ENCODE measurements around the gene BTBD2.

BTBD2 gene

GRCh38 chr19:2050349-2050990 is 35.0 kb upstream of the BTBD2 start:
- no peak for DNase-seq

DNA sequence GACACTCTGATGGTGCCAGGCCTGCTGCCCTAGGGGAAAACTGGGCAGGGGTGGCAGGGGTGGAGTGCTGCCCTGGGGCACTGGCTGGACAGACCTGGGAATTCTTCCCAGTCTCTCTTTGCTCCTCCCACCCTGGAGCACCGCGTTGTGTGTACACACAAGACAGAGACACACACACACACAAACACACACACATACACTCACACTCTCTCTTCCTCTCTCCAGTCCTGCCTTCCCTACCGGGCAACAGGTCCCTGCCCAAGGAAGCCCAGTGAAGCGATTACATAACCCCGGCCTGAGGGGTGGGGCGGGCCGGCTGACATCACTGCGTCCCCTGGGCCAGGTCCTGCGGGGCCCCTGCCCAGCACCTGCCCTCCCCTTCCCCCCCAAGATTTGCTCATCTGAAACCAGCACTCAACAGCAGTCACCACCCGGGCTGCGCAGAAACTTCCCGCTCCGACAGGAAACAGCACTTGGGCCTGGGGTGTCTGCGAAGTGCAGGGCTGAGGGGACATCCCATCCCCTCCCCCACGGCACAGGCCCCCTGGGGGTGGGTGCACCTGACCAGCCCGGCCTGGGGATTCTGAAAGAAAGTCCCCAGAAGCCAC is 34.3 kb upstream of the BTBD2 start:
- DNase-seq, result peak; percentile 75

DNA sequence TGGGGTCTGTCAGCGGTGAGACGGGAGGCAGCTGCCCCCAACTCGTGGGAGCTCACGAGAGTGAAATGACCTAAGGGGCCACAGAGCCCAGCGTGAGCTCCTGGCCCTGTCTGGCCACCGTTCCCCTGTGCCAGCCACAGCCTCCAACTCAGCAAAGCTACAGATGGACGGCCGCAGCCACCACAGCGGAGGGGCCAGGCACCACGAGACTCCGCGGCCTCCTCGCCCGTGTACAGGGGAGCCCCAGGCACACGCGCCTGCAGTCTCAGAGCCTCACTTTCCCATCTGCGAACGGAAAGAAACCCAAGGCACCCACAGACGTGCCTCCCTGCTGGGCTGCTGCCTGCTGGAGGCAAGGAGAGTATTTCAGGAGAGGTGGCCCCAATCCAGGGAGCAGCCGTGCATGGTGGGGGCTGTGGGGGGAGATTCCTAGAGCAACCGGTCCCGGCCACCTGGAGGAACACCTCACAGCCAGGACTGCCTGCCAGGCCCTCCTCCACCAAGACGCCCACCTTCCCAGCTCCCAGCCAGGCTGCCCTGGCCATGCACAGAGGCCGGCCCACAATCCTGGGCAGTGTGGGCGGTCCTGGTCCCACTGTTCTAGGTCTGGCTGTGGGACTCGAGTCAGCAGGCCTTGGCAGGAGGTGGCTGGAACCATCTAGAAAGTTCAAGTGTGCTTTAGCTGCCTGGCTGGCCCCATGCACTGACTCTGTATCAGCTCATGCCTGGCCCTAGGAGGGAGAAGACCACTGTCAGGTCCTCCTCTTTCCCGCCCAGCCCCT is 33.6 kb upstream of the BTBD2 start:
- DNase-seq, result no peak

- DNase-seq, result no peak
Measured at GRCh38 chr19:2048104-2048958, 32.8 kb upstream of the BTBD2 start.

- DNase-seq, result peak; percentile 53
Measured at GRCh38 chr19:2047449-2048103, 32.1 kb upstream of the BTBD2 start.

- no peak for DNase-seq
Measured at GRCh38 chr19:2047076-2047448, 31.5 kb upstream of the BTBD2 start.

GRCh38 chr19:2046046-2046907 is 30.8 kb upstream of the BTBD2 start:
- no peak for DNase-seq

DNA sequence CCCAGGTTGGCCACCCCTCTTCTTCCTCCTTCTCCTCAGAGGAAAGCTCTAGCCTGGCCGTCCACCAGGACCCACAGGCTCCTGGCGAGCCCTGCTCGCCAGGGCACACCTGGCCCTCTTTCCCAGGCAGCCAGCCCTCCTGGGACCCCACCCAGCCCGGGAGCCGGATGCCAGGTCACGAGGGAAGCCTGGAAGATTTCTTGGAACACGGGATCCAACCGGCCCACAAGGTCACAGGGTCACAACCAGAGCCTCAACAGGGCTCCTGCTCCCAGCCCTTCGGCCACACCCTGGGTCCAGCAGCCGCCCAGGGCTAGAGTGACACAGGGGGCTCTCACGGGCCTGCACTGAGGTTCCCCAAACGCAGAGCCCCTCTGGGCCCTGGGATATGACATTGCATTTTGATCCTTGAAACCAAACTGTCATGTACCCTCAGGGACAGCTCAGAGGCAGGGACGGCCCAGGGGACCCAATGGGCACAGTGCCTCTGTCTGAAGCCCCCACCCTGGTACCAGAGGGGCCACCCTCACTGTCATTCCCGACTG is 30.1 kb upstream of the BTBD2 start:
- no peak for DNase-seq

DNA sequence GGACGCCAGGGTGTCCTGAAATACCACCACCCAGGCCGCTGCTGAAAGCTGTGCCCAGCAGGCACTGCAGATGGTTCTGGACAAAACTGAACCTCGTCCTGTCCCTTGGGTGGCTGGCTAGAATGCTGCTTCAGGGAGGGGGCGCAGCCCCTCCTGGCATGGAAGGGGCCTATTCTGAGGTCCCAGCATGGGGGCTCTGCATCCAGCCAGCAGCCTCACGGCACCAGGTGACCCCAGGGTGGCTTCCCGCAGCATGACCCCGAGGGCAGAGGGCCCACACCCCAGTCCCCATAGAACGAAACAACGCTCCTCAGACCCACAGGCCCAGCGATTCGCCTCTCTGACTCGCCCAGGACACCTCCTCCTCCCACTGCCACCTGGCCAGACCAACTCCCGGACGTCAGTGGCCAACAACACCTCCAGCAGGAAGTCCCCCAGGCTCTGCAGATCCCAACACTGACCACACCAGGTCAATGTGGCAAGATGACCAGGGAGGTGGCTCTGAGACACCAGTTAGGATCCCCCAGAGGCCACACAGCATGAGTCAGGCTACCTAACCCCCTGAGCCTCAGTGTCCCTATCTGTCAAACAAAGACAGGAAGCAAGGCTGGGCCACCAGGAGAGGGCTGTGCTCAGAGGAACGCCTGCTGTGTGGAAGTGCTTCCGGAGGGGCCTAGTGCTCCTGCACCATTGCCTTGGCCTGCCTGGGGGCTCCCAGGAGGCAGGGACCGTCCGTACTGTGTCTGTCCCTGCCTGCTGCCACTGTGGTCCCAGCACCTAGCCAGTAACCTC is 29.4 kb upstream of the BTBD2 start:
- DNase-seq, result no peak

GRCh38 chr19:2043961-2044708 is 28.6 kb upstream of the BTBD2 start:
- no peak for DNase-seq

GRCh38 chr19:2043251-2043641 is 27.7 kb upstream of the BTBD2 start:
- DNase-seq, result no peak

- no peak for DNase-seq
Measured at GRCh38 chr19:2042485-2043250, 27.2 kb upstream of the BTBD2 start.

DNA sequence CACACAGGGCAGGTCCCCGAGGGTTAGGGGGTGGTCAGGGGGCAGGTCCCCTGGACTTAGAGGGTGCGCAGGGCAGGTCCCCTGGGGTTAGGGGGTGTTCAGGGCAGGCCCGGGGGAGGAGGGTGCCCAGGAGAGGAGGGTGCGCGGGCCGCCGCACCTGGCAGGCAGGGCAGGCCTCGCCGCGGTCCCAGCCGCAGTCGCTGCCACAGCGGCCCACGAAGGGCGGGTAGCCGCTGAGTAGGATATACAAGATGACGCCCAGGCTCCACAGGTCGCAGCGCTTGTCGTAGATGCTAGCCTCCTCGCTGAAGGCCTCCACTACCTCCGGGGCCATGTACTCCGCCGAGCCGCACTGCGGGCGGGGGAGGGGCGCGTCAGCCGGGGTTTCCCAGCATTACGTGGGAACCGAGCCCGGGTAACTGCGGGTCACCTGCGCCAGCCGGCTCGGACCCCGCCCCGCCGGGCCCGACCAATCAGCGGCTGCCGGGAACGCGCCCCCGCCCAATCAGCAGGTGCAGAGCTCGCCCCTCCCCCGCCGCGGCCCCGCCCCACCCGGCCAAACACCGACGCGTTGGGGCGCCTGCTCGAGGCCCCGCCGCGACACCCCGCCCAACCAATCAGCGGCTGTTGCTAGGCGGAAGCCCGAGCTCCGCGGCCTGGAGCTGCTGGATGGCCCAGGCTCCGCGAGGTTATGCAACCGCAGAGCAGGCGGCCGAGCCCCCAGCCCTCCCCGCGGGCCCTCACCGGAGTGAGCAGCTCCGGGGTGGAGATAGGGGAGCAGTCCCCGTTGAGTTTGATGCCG is 26.4 kb upstream of the BTBD2 start:
- peak; percentile 83 for DNase-seq

DNA sequence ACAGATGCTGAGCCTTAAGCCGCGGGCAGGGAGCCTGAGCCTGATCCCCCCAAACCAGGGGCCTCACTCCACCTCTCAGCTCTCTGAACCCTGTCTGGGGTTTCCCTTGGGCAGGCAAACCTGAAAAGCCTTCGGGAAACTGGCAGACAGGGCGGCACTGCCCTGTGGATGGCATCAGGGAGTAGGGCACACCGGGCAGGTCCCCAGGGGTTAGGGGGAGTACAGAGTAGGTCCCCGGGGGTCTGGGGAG is 25.8 kb upstream of the BTBD2 start:
- no peak for DNase-seq

DNA sequence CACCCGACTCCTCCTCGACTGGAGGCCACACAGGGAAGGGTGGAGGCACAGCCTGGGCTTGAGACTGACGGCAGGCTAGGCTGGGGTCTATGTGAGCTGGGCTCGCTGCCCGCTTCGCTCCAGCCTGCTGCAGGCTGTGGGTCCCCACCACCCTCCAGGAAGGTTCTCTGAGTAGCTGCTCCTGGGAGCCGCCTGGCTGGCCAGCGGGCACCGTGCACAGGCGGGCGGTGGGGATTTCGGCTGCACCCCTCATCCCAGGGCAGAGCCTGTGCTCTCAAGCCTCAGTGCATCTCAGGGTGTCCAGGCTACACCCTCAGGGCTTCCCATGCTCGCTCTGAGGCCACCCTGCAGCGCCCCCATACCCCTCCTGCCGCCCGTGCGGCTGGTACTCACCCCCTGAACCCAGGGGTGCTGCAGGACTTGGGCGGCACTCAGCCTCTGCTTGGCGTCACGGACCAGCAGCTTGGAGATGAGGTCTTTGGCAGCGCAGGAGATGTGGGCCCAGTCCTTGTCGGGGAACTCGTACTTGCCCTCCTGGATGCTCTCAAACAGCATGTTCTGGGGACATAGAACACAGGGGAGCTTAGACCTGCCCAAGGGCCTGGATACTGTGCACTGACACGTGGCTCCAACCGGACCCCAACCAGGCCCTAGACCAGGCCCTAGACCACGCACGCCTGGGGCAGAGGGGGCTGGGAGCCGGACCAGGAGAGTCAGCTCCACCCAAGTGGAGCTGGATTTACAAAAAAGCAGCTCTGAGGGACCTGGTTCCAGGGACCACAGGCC is 25.3 kb upstream of the BTBD2 start:
- DNase-seq, result no peak

DNA sequence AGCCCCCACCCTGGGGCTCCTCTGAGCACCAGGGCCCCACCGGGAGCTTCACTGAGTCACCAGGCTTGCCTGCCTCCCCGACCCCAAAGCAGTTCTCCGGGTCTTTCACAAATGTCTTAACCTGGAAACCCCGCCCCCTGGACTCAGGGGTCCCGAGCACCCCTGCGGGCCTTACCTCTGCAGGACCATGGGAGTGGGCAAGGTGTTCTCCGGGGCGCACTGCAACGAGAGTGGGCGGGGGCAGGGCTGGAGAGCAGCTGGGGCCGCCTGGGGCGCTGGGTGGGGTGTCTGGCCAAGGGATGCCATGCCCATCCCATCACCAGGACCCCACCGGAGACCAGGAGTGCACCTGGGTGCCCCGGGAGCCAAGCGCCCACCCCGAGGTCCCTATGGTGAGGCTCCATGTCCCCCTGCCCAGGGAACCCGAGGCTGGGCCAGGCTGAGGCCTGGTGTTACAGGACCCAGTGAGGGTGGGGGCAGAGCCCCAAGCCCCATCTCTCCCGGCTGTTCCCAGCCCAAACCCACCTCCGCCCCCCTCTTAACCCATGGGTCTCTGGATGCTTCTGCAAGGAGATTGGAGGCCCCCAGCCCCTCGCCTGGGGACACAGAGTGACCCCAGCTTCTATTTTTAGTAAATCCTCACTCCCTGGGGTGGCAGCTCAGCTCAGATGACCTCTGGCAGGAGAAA is 24.6 kb upstream of the BTBD2 start:
- no peak for DNase-seq

All from EL (cell line).